IPS DF 4.7 (cell line): Measurements from ENCODE around the gene KCNJ5.
"Not testable (repeated sequence)": the region's sequence is repeated elsewhere in the genome, so short reads cannot be mapped to it uniquely, and the experiment has no call there.

ENCODE experiments used
- DNase-seq: peaks from one replicate; pipeline ENCODE4 v3.0.0-alpha.2; 2013; ENCODE audit warnings: low spot score; ENCODE audit errors: extremely low read depth

The KCNJ5 gene

GRCh38 chr11:128911239-128911638 is 20.1 kb downstream of the KCNJ5 start:
- no peak for DNase-seq

- DNase-seq: no peak
Observed at GRCh38 chr11:128911701-128912100, 20.5 kb downstream of the KCNJ5 start.

- no peak for DNase-seq
Observed at GRCh38 chr11:128913806-128914205, 22.6 kb downstream of the KCNJ5 start.

GRCh38 chr11:128914216-128915148 is 23.3 kb downstream of the KCNJ5 start:
- no peak for DNase-seq

GRCh38 chr11:128915149-128915521 is 24.0 kb downstream of the KCNJ5 start:
- DNase-seq: no peak

GRCh38 chr11:128916037-128916572 is 24.9 kb downstream of the KCNJ5 start:
- no peak for DNase-seq

- no peak for DNase-seq
Observed at GRCh38 chr11:128916681-128917080, 25.5 kb downstream of the KCNJ5 start.

- no peak for DNase-seq
Observed at GRCh38 chr11:128917144-128917724, 26.1 kb downstream of the KCNJ5 start.

GRCh38 chr11:128919216-128919615 is 28.1 kb downstream of the KCNJ5 start:
- no peak for DNase-seq

- DNase-seq: not testable (repeated sequence)
Observed at GRCh38 chr11:128919635-128920034, 28.5 kb downstream of the KCNJ5 start.

GRCh38 chr11:128920666-128921065 is 29.5 kb downstream of the KCNJ5 start:
- no peak for DNase-seq

- no peak for DNase-seq
Observed at GRCh38 chr11:128921793-128922192, 30.6 kb downstream of the KCNJ5 start.

- no peak for DNase-seq
Observed at GRCh38 chr11:128924104-128924503, 32.9 kb downstream of the KCNJ5 start.

GRCh38 chr11:128924510-128925249 is 33.5 kb downstream of the KCNJ5 start:
- no peak for DNase-seq

- DNase-seq: no peak
Observed at GRCh38 chr11:128925250-128925600, 34.1 kb downstream of the KCNJ5 start.

GRCh38 chr11:128926000-128926399 is 34.8 kb downstream of the KCNJ5 start:
- no peak for DNase-seq

- no peak for DNase-seq
Observed at GRCh38 chr11:128926437-128927107, 35.4 kb downstream of the KCNJ5 start.

- no peak for DNase-seq
Observed at GRCh38 chr11:128927108-128927461, 35.9 kb downstream of the KCNJ5 start.

- DNase-seq: no peak
Observed at GRCh38 chr11:128927683-128928336, 36.7 kb downstream of the KCNJ5 start.

GRCh38 chr11:128928400-128928799 is 37.2 kb downstream of the KCNJ5 start:
- DNase-seq: no peak

GRCh38 chr11:128929468-128929867 is 38.3 kb downstream of the KCNJ5 start:
- no peak for DNase-seq
